ENCODE results near the gene SMCHD1. TPM values are rescaled to one million over a fixed set of nuclear protein-coding genes. Genes with fewer than 3 reads are reported as not detected.
"Not testable (repeated sequence)": the region's sequence is repeated elsewhere in the genome, so short reads cannot be mapped to it uniquely, and the experiment has no call there.

SMCHD1 gene
- total RNA-seq, 2 experiments from 2014 or later: 357 to 359 TPM

- ATAC-seq (ENCODE audit: poor library complexity): no peak
- POLR2A ChIA-PET: interaction anchor here (0.9 to 1.0 kb wide), 3 partner anchors 41 to 59 kb away, joined by 3 to 4 read pairs (median 3); no protein-coding TSS in a partner anchor
Measured at GRCh38 chr18:2848247-2849246, 193.0 kb downstream of the SMCHD1 start.

GRCh38 chr18:2850816-2851215 is 195.3 kb downstream of the SMCHD1 start:
- Mint-ChIP-seq H3K27me3 (peaks cover 66% of the 10 kb centered on the region), H3K4me3 (no peak overlapping the region), H3K4me1 (ENCODE audit: low read depth) (peaks cover 18% of the 10 kb centered on the region), H3K9me3 (no peaks in the 10 kb centered on the region), H3K36me3 (ENCODE audit: low read depth) (no peaks in the 10 kb centered on the region), H3K27ac (no peak overlapping the region)
- H3K4me1 ChIP-seq (ENCODE audit: insufficient read depth, low read length): peaks cover 23% of the 10 kb centered on the region
- ATAC-seq (ENCODE audit: poor library complexity) (no peak), DNase-seq (no peak)
- ChIA-PET POLR2A (no interaction called here), CTCF (no interaction called here)
- no peaks in the 10 kb centered on the region for H3K36me3 ChIP-seq (ENCODE audit: insufficient read depth, low read length)
- TF ChIP-seq, protein P1, sequence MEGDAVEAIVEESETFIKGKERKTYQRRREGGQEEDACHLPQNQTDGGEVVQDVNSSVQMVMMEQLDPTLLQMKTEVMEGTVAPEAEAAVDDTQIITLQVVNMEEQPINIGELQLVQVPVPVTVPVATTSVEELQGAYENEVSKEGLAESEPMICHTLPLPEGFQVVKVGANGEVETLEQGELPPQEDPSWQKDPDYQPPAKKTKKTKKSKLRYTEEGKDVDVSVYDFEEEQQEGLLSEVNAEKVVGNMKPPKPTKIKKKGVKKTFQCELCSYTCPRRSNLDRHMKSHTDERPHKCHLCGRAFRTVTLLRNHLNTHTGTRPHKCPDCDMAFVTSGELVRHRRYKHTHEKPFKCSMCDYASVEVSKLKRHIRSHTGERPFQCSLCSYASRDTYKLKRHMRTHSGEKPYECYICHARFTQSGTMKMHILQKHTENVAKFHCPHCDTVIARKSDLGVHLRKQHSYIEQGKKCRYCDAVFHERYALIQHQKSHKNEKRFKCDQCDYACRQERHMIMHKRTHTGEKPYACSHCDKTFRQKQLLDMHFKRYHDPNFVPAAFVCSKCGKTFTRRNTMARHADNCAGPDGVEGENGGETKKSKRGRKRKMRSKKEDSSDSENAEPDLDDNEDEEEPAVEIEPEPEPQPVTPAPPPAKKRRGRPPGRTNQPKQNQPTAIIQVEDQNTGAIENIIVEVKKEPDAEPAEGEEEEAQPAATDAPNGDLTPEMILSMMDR (IDR thresholded peaks at IDR 0.05): no peak
- intact Hi-C loops (cut with DNase I, micrococcal nuclease): no loop called here
- peaks cover 45 to 46% of the 10 kb centered on the region in 2 experiments for H3K27me3 ChIP-seq (ENCODE audit: control insufficient read depth in 1 of 2, insufficient read depth in 2 of 2, low read length in 2 of 2)
- no peak overlapping the region for H3K27ac ChIP-seq (ENCODE audit: low read depth in 1 of 2, low read length in 2 of 2)
- no peak overlapping the region for H3K4me3 ChIP-seq (ENCODE audit: low read length)
- peaks cover 0 to 3% of the 10 kb centered on the region in 2 experiments for H3K9me3 ChIP-seq (ENCODE audit: control insufficient read depth in 1 of 2, insufficient read depth in 1 of 2, low read length in 2 of 2)

More at GRCh38 chr18:2848247-2849246, 193.0 kb downstream of the SMCHD1 start:
- Histone ChIP-seq H3K4me1 (ENCODE audit: insufficient read depth, low read length) (peaks cover 23% of the 10 kb centered on the region), H3K27ac (ENCODE audit: low read depth in 1 of 2, low read length in 2 of 2) (no peak overlapping the region), H3K36me3 (ENCODE audit: insufficient read depth, low read length) (no peaks in the 10 kb centered on the region), H3K4me3 (ENCODE audit: low read length) (peak overlapping the region; percentile 55), H3K27me3 (ENCODE audit: control insufficient read depth in 1 of 2, insufficient read depth in 2 of 2, low read length in 2 of 2) (peaks cover 40 to 46% of the 10 kb centered on the region in 2 experiments), H3K9me3 (ENCODE audit: control insufficient read depth in 1 of 2, insufficient read depth in 1 of 2, low read length in 2 of 2) (peaks cover 0 to 3% of the 10 kb centered on the region in 2 experiments)
- Mint-ChIP-seq H3K4me3 (peak overlapping the region; percentile 87), H3K36me3 (ENCODE audit: low read depth) (no peaks in the 10 kb centered on the region), H3K27me3 (peaks cover 84% of the 10 kb centered on the region), H3K9me3 (no peaks in the 10 kb centered on the region), H3K4me1 (ENCODE audit: low read depth) (peaks cover 19% of the 10 kb centered on the region), H3K27ac (no peak overlapping the region)
- peak in 2 of 14 experiments; percentile 34 to 45 for DNase-seq
- CTCF ChIA-PET: interaction anchor here (1.7 kb wide), 1 partner anchor 280 kb away, joined by 3 read pairs; no protein-coding TSS in a partner anchor
- intact Hi-C loops (cut with DNase I, micrococcal nuclease): no loop called here
- TF ChIP-seq, protein P1 (IDR thresholded peaks at IDR 0.05): no peak

- Histone ChIP-seq H3K4me1 (ENCODE audit: insufficient read depth, low read length) (peaks cover 16% of the 10 kb centered on the region), H3K27me3 (ENCODE audit: control insufficient read depth in 1 of 2, insufficient read depth in 2 of 2, low read length in 2 of 2) (peaks cover 37 to 38% of the 10 kb centered on the region in 2 experiments), H3K36me3 (ENCODE audit: insufficient read depth, low read length) (no peaks in the 10 kb centered on the region), H3K9me3 (ENCODE audit: control insufficient read depth in 1 of 2, insufficient read depth in 1 of 2, low read length in 2 of 2) (peaks cover 0 to 3% of the 10 kb centered on the region in 2 experiments), H3K27ac (ENCODE audit: low read depth in 1 of 2, low read length in 2 of 2) (no peak overlapping the region), H3K4me3 (ENCODE audit: low read length) (no peak overlapping the region)
- ChIA-PET POLR2A (no interaction called here), CTCF (no interaction called here)
- intact Hi-C loops (cut with DNase I, micrococcal nuclease): no loop called here
- no peak for ATAC-seq (ENCODE audit: poor library complexity)
- no peaks in the 10 kb centered on the region for H3K36me3 Mint-ChIP-seq (ENCODE audit: low read depth)
- H3K4me3 Mint-ChIP-seq: no peak overlapping the region
- TF ChIP-seq, protein P1 (IDR thresholded peaks at IDR 0.05): no peak
- DNase-seq: no peak
- peaks cover 56% of the 10 kb centered on the region for H3K27me3 Mint-ChIP-seq
- H3K4me1 Mint-ChIP-seq (ENCODE audit: low read depth): peaks cover 19% of the 10 kb centered on the region
- no peaks in the 10 kb centered on the region for H3K9me3 Mint-ChIP-seq
- no peak overlapping the region for H3K27ac Mint-ChIP-seq
Measured at GRCh38 chr18:2851771-2852170, 196.2 kb downstream of the SMCHD1 start.

- H3K27me3 ChIP-seq (ENCODE audit: control insufficient read depth in 1 of 2, insufficient read depth in 2 of 2, low read length in 2 of 2): peaks cover 36 to 37% of the 10 kb centered on the region in 2 experiments
Measured at GRCh38 chr18:2852460-2852859, 196.9 kb downstream of the SMCHD1 start.

More at GRCh38 chr18:2852460-2852859, 196.9 kb downstream of the SMCHD1 start:
- peaks cover 13% of the 10 kb centered on the region for H3K4me1 ChIP-seq (ENCODE audit: insufficient read depth, low read length)
- H3K4me3 Mint-ChIP-seq; intact Hi-C loops (cut with DNase I, micrococcal nuclease); CTCF ChIA-PET; H3K27ac ChIP-seq (ENCODE audit: low read depth in 1 of 2, low read length in 2 of 2); POLR2A ChIA-PET; H3K4me3 ChIP-seq (ENCODE audit: low read length); H3K9me3 Mint-ChIP-seq; H3K36me3 Mint-ChIP-seq (ENCODE audit: low read depth); DNase-seq; H3K9me3 ChIP-seq (ENCODE audit: control insufficient read depth in 1 of 2, insufficient read depth in 1 of 2, low read length in 2 of 2); H3K27ac Mint-ChIP-seq; ATAC-seq (ENCODE audit: poor library complexity); H3K36me3 ChIP-seq (ENCODE audit: insufficient read depth, low read length): not testable (repeated sequence)
- Mint-ChIP-seq H3K27me3 (peaks cover 54% of the 10 kb centered on the region), H3K4me1 (ENCODE audit: low read depth) (peaks cover 19% of the 10 kb centered on the region)
